Memory B cell (primary cell): ENCODE results near the gene KRT40.

Source experiments
- ATAC-seq: fragments of 150-1000 bp; cut with Tn5 transposase; 2 replicates; pipeline ENCODE4 v1.10.0; 2021; ENCODE audit warnings: low read depth, mild to moderate bottlenecking, moderate library complexity
- DNase-seq, 2 donors: peaks; one replicate each; pipeline ENCODE4 v3.0.0; 2022; ENCODE audit warnings: low spot score in 2 of 2
- H3K27ac Mint-ChIP-seq: one replicate; pipeline ENCODE4 v1.8.0; 2022; ENCODE audit warnings: mild to moderate bottlenecking, moderate library complexity, mixed read lengths
- H3K27me3 Mint-ChIP-seq: one replicate; pipeline ENCODE4 v1.8.0; 2022; ENCODE audit warnings: mixed read lengths
- H3K36me3 Mint-ChIP-seq: one replicate; pipeline ENCODE4 v1.8.0; 2022; ENCODE audit warnings: mild to moderate bottlenecking, mixed read lengths
- H3K4me1 Mint-ChIP-seq: one replicate; pipeline ENCODE4 v1.8.0; 2022; ENCODE audit warnings: mixed read lengths
- H3K4me3 Mint-ChIP-seq: one replicate; pipeline ENCODE4 v1.8.0; 2022; ENCODE audit warnings: mild to moderate bottlenecking, moderate library complexity, mixed read lengths
- H3K9me3 Mint-ChIP-seq: one replicate; pipeline ENCODE4 v1.8.0; 2022; ENCODE audit warnings: mixed read lengths

KRT40 gene

DNA sequence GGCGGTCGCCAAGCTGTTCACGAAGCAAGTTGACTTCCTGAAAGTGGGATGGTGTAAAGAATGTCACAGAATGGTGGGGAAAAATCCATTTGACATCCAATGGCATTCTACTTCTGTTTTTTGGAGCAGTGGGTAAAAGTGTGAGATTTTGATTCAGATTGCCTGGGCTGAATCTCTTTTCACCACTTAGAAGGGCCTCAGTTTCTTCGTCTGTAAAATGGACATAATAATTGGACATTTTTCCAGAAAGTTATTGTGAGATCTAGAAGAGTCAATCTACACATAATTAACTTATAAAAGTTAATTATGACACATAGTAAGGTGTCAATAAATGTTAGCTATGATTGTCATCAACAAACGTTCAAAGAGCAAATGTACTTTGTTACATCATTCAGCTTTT, 3.0 kb downstream of the KRT40 start:
- Mint-ChIP-seq H3K4me1 (no peaks in the 10 kb centered on the region), H3K36me3 (no peaks in the 10 kb centered on the region), H3K27me3 (peaks cover 22% of the 10 kb centered on the region), H3K9me3 (no peaks in the 10 kb centered on the region), H3K27ac (no peak overlapping the region), H3K4me3 (no peak overlapping the region)
- DNase-seq (no peak), ATAC-seq (no peak)

DNA sequence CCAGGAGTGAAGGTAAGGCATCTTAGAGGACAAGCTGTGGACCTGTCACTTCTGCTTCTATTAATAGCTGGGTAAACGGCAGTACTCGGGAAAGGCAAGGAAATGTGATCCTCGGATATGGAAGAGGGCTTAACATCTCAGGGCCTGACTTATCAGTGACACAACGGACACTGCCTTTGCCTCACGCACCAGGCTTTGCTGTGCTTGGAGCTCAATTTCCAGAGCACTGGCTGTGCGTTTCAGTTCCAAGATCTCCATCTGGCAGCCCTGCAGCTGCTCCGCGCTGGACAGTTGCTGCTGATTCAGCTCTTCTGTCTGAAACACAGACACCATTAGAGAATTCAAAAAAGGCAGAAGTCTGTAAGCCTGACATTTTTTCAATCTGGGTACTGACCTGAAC, 3.5 kb downstream of the KRT40 start:
- no peak overlapping the region for H3K27ac Mint-ChIP-seq
- ATAC-seq (no peak), DNase-seq (no peak)
- no peaks in the 10 kb centered on the region for H3K9me3 Mint-ChIP-seq
- no peaks in the 10 kb centered on the region for H3K4me1 Mint-ChIP-seq
- no peak overlapping the region for H3K4me3 Mint-ChIP-seq
- peaks cover 23% of the 10 kb centered on the region for H3K27me3 Mint-ChIP-seq
- H3K36me3 Mint-ChIP-seq: no peaks in the 10 kb centered on the region

DNA sequence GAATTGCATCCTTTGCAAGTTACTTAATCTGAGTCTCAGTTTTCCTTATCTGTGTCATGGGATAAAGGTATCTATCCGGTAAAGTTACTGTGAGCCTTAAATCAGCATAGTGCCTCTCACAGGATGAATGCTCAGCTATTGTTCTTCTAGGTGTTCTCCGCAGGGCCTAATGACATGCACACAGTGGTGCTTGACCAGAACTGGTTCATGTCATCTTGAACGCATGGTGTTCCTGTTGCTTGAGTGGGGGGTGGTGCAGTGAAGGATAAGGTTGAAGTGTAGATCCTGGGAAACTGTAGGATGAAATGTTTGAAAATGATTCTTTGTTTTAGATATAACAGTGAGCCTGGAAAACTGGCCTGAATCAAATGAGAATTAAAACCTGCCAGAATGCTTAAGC, 4.0 kb downstream of the KRT40 start:
- H3K27me3 Mint-ChIP-seq: peaks cover 23% of the 10 kb centered on the region
- no peak for ATAC-seq
- no peaks in the 10 kb centered on the region for H3K4me1 Mint-ChIP-seq
- no peaks in the 10 kb centered on the region for H3K9me3 Mint-ChIP-seq
- H3K36me3 Mint-ChIP-seq: no peaks in the 10 kb centered on the region
- no peak overlapping the region for H3K4me3 Mint-ChIP-seq
- DNase-seq: no peak
- H3K27ac Mint-ChIP-seq: no peak overlapping the region

DNA sequence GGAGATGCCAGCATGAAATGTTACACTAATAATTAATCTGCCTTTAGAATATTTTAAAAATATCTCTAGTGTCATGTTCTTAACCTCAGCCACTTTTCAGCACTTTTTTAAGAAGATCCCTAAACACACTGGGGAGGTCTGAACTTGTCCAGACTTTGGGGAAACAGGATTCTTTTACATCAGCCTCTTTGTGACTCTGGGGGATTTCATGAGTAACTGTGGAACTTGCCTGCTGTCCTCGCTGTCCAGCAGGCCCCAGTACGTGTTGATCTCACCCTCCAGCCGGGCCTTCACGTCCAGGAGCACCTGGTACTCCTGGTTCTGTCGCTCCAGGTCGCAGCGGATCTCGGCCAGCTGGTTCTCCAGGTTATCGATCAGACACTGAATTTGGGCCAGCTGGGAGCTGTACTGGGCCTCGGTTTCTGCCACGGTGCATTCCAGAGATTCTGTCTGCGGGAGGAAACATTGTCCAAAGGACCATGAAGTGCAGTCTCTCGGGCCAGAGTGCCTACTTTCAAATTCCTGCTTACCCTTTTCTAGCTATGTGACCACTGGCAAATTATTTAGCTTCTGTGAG, 5.5 kb downstream of the KRT40 start:
- H3K9me3 Mint-ChIP-seq: no peaks in the 10 kb centered on the region
- H3K4me1 Mint-ChIP-seq: no peaks in the 10 kb centered on the region
- no peak for ATAC-seq
- H3K27ac Mint-ChIP-seq: no peak overlapping the region
- no peaks in the 10 kb centered on the region for H3K36me3 Mint-ChIP-seq
- no peak for DNase-seq
- no peak overlapping the region for H3K4me3 Mint-ChIP-seq
- H3K27me3 Mint-ChIP-seq: peaks cover 17% of the 10 kb centered on the region

DNA sequence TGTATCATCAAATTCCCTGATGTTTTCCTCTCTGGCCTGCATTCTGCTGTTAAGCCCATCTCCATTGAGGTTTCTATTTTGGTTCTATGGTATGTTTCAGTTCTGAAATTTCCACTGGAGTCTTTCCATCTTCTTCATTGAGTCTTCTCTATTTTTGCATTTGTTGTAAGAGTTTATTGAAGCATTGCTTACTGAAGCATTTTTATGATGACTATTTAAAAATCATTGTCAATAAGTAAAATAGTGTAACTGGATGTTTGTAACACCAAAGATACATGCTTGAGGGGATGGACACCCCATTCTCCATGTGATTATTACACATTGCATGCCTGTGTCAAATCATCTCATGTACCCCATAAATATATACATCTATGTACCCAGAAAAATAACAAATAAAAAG, 8.6 kb downstream of the KRT40 start:
- H3K27me3 Mint-ChIP-seq: peaks cover 19% of the 10 kb centered on the region
- H3K4me1 Mint-ChIP-seq: no peaks in the 10 kb centered on the region
- no peak for ATAC-seq
- no peaks in the 10 kb centered on the region for H3K36me3 Mint-ChIP-seq
- no peak overlapping the region for H3K4me3 Mint-ChIP-seq
- H3K9me3 Mint-ChIP-seq: no peaks in the 10 kb centered on the region
- no peak overlapping the region for H3K27ac Mint-ChIP-seq
- no peak for DNase-seq

DNA sequence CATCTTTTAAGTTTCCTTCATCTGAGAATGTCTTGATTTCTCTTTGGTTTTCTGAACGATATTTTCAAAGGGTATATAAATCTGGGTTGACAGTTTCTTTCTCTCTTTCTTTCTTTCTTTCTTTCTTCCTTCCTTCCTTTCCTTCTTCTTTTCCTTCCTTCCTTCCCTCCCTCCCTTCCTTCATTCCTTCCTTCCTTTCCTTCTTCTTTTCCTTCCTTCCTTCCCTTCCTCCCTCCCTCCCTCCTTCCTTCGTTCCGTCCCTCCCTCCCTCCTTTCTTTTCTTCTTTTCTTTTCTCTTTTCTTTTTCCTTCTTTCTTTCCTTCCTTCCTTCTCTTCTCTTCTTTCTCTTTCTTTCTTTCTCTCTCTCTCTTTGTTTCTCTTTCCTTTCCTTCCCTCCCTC, 9.8 kb downstream of the KRT40 start:
- peaks cover 12% of the 10 kb centered on the region for H3K27me3 Mint-ChIP-seq
- H3K36me3 Mint-ChIP-seq: no peaks in the 10 kb centered on the region
- H3K9me3 Mint-ChIP-seq: no peaks in the 10 kb centered on the region
- no peak for ATAC-seq
- H3K4me1 Mint-ChIP-seq: no peaks in the 10 kb centered on the region
- H3K4me3 Mint-ChIP-seq: no peak overlapping the region
- no peak for DNase-seq
- no peak overlapping the region for H3K27ac Mint-ChIP-seq

DNA sequence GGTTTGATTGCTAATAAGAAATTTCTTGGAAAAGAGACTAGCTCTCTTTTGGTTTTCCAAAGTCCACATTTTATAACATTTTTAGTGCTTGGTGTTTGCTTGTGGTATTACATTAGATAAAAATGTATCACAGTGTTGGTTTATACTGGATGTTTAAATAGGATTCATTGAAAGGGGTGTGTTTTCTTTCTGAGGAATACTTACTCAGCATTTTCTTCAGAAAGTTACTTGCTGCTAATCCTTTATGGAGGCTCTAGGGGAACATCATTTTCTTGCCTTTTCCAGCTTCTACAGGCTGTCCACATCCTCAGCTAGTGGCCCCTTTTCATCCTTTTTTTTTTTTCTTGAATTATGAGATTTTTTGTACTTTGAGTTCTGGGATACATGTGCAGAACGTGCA, 16.5 kb downstream of the KRT40 start:
- H3K36me3 Mint-ChIP-seq: no peaks in the 10 kb centered on the region
- no peak overlapping the region for H3K4me3 Mint-ChIP-seq
- H3K27ac Mint-ChIP-seq: no peak overlapping the region
- no peak for DNase-seq
- H3K27me3 Mint-ChIP-seq: peaks cover 5% of the 10 kb centered on the region
- no peak for ATAC-seq
- peaks cover 3% of the 10 kb centered on the region for H3K4me1 Mint-ChIP-seq
- H3K9me3 Mint-ChIP-seq: peaks cover 1% of the 10 kb centered on the region

DNA sequence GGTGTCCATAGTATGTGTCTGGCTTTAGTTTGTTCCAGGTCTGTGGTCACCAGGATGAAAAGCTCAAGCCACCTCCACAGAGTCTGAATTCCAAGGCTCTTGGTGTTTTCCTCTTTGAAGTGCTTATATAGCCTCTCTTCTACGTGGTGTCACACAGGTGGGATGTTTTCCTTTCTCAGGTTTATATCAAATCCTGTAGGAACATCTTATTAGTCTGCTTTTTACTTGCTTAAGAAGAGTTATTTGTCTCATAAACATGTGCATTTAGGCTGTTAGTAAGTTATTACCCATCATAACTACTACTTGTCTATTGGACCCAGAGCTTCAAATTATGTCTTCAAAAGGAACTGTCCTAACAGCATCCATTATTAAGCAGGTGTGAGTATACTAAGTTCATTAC, 17.3 kb downstream of the KRT40 start, which contains the start of gene KRT39:
Gene KRT39 (minus strand): TSS at position 101 of the 400 bp plus-strand sequence. CDS start 92 bp downstream, at position 9.
- peaks cover 1% of the 10 kb centered on the region for H3K27me3 Mint-ChIP-seq
- peaks cover 3% of the 10 kb centered on the region for H3K4me1 Mint-ChIP-seq
- H3K9me3 Mint-ChIP-seq: peaks cover 1% of the 10 kb centered on the region
- DNase-seq: no peak
- H3K4me3 Mint-ChIP-seq: no peak within 1 kb of the TSS
- no peak within 1 kb of the TSS for H3K27ac Mint-ChIP-seq
- ATAC-seq: no peak
- H3K36me3 Mint-ChIP-seq: no peaks in the 10 kb centered on the region

DNA sequence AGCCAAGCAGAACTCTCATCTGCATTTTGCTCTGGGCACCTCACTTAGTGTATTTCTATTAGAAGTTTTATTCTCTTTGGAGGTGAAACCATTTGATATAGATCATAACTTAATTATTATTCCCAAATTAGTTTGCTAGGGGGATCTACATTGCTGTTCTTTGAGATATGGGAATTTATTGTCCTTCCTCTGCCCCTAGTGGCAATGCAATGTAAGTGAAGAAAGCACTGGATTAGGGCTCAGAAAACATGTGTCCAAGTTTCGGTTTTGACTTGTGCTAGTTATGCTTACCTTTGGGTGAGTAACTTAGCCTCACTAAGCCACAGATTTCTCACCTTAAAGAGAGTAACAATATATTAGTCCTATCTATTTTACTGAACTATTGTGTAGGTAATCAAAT, 20.3 kb downstream of the KRT40 start:
- Mint-ChIP-seq H3K27me3 (peaks cover 6% of the 10 kb centered on the region), H3K27ac (no peak overlapping the region), H3K36me3 (no peaks in the 10 kb centered on the region), H3K9me3 (peaks cover 1% of the 10 kb centered on the region), H3K4me1 (peaks cover 6% of the 10 kb centered on the region), H3K4me3 (no peak overlapping the region)
- ATAC-seq (peak; percentile 39), DNase-seq (no peak)

DNA sequence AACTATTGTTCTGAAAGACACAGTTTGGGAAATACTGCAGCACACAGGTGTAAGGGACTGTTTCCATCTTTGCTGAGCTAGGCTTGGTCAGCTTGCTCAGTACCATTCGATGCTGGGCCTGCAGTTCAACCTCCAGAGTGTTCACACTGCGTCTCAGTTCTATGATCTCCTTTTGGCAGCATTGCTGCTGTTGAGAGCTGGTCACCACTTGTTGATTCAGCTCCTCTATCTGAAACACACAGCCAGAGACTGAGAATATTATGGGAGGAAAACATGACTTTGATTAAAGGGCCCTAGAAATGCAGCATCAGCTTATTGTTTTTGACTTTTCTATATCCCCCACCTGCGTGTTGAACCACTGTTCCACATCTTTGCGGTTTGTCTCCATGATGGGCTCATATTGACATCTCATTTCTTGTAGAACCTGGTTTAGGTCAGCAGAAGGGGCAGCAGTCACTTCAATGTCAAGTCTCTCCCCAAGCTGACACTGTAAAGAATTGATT, 22.0 kb downstream of the KRT40 start:
- no peak overlapping the region for H3K27ac Mint-ChIP-seq
- no peak for ATAC-seq
- no peaks in the 10 kb centered on the region for H3K36me3 Mint-ChIP-seq
- peaks cover 1% of the 10 kb centered on the region for H3K9me3 Mint-ChIP-seq
- H3K4me3 Mint-ChIP-seq: no peak overlapping the region
- H3K4me1 Mint-ChIP-seq: peaks cover 6% of the 10 kb centered on the region
- DNase-seq: no peak
- H3K27me3 Mint-ChIP-seq: peaks cover 5% of the 10 kb centered on the region

DNA sequence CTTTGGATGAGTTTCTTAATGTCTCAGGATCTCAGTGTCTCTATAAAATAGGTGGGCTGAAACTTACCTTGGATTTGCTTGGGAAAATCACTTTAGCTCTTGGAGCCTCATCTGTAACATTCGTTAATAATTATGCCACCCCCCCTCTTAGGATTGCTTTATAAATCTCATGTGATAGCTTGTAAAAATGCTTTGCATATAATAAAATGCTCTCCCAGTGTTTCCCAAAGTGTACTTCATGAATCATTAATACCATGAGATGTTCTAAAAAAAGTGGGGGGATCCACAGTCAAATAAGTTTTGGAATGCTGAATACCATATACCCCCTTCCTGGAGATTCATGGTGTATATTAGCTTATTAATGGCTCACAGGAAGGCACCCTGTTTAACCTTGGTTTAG, 22.5 kb downstream of the KRT40 start:
- Mint-ChIP-seq H3K4me1 (peaks cover 6% of the 10 kb centered on the region), H3K9me3 (peaks cover 1% of the 10 kb centered on the region)

DNA sequence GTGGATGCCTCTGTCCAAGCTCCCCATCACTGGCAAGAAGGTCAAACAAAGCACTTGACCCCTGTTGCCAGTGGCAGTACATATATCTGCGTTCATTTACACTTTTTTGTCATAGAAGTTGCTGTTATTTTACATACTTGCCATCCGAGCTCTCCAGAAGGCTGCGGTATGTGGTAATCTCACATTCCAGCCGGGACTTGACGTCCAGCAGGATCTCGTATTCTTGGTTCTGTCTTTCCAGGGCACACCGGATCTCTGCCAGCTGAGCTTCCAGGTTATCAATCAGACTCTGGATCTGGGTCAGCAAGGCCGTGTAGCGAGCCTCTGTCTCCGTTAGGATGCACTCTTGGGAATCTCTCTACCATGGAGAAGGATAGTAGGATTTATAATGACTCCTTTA, 24.0 kb downstream of the KRT40 start:
- DNase-seq (no peak), ATAC-seq (no peak)
- Mint-ChIP-seq H3K36me3 (no peaks in the 10 kb centered on the region), H3K9me3 (peaks cover 1% of the 10 kb centered on the region), H3K27me3 (peaks cover 8% of the 10 kb centered on the region), H3K4me1 (peaks cover 6% of the 10 kb centered on the region), H3K27ac (no peak overlapping the region), H3K4me3 (no peak overlapping the region)

More for the DNA sequence above, 22.5 kb downstream of the KRT40 start:
- Mint-ChIP-seq H3K36me3 (no peaks in the 10 kb centered on the region), H3K4me3 (no peak overlapping the region), H3K27ac (no peak overlapping the region), H3K27me3 (peaks cover 5% of the 10 kb centered on the region)
- DNase-seq (no peak), ATAC-seq (no peak)

DNA sequence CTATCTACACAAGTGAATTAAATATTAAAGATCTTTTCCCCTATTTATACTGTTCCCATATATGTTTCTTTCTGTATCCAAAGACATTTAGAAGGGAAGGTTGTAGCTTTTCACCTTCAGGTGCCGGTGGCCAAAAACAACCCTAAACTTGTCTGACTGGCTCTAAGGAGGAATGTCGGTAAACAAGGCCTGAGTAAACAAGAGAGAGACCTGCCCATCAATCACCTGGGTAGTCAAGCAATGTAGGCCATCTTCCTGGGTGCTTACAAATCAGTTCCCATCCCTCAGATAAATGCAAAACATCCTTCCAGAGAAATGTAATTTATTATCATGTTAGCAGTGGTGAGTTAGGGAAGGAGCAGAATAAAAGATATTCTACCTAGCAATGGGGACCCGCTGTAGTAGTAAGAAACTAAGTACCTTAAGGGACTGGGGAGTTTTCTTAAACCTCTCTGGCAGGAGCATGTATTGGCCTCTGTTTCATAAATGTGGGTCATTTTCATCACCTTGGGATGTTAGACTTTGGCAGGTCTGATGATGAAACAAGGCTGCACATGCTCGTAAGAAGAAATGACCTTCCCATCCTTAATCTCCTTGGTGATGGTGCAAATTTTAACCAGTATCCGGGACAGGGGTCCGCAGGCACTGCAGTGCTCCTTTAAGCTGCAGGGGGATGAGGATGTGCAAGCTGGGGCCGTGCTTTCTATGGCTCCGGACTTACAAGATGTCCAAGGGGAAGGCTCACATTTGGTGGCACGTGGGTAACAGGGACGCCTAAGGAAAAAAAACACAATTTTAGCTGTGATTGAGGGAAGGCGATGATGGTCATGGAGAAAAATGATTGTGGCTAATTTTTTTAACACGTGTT, 25.8 kb downstream of the KRT40 start:
- Mint-ChIP-seq H3K4me1 (peaks cover 3% of the 10 kb centered on the region), H3K4me3 (no peak overlapping the region), H3K27ac (no peak overlapping the region), H3K36me3 (no peaks in the 10 kb centered on the region), H3K27me3 (peaks cover 12% of the 10 kb centered on the region), H3K9me3 (peaks cover 1% of the 10 kb centered on the region)
- DNase-seq (no peak), ATAC-seq (no peak)

DNA sequence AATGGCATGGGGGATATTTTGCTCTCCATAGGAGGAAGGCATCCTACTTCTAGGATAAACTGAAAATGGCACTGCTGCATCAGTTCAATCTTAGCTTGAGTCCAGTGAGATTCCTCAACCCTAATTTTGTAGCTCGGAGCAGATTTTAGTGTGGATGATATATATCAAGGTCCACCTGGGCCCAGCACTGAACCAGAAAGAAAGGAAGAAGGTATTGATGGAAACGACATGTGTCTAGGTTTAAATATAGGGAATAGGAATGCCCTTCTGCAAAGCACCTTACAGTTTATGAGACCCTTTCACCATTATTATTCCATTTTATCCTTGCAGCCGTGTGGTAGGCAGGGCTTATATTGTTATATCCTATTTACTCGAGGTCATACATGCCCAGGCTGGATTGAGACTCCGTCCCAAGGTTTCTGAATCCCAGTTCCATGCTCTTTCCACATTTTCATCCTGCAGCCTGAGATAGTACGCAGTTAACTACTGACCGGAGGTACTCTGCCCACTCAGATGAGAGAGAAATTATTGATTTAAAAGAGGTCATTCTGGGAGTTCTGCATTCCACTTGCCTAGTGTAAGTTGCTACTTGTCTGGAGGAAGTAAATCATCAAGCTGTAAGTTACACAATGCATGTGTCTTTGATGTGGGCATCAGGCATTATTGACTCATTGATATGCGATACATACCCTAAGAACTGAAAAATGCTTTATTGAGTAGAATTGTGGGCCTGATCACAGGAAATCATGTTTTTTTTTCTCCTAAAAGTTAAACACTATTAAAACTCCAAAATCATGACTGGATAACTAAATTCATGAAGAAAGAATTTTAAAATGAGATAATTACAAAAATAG, 27.5 kb downstream of the KRT40 start:
- Mint-ChIP-seq H3K4me1 (peaks cover 3% of the 10 kb centered on the region), H3K27ac (no peak overlapping the region), H3K9me3 (no peaks in the 10 kb centered on the region), H3K27me3 (peaks cover 12% of the 10 kb centered on the region), H3K4me3 (no peak overlapping the region), H3K36me3 (no peaks in the 10 kb centered on the region)
- DNase-seq (no peak), ATAC-seq (no peak)
